AG20443 (cell line): ENCODE measurements around the gene TMEM213.

Source experiments
- DNase-seq: peaks from one replicate; pipeline ENCODE4 v3.0.0; 2012; ENCODE audit warnings: low spot score, mixed read lengths

Gene TMEM213

DNA sequence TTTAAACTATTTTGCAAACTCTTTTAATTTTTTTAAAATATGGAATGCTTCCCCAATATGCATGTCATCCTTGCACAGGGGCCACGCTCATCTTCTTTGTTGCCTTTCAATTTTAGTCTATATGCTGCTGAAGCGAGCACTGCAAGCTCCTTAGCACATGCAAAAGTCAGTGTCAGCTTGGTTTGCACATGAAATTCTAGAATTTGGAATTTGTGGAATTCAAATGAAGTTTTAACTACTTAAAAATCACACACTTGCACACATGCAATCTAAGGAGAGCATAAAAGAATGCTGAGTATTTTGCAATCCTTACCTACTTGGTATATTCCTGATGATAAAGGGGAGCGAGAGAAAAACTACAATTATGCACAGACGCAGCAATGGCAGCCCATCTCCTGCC, 78.5 kb downstream of the TMEM213 start:
- no peak for DNase-seq

DNA sequence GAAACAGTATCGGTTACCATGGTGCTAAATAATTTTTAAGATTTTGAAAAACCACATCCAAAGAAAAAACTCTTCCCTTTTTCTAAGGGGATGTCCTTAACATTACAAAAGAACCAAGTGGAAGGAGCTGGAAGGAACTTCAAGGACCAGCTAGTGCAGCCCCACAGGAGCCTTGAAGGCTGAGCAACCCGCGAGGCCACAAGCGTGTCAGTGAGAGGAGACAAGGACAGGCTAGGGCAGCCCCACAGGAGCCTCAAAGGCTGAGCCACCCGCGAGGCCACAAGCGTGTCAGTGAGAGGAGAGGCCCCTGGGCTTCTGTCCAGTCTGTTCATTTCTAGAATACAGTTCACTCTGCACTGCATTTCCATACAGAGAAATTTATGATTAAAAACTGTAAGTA, 80.3 kb downstream of the TMEM213 start:
- no peak for DNase-seq

DNA sequence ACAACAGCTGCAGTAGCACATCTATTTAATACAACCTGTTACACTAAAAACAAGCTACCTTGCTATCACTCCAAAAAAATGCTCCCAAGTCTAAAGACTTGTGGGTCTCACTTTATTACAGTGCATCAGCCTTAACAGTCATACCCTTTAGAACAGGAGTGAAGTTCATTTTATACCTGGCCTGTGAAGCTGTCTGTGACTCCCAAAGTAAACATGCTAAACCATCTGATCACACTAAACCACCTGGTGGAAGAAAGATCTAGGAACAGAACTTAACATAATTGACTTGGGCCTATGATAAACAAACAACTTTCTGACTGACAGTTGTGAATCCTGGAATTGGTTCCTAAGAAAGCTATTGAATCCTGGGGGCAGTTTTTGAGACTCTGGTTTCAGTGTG, 81.1 kb downstream of the TMEM213 start:
- DNase-seq: no peak

DNA sequence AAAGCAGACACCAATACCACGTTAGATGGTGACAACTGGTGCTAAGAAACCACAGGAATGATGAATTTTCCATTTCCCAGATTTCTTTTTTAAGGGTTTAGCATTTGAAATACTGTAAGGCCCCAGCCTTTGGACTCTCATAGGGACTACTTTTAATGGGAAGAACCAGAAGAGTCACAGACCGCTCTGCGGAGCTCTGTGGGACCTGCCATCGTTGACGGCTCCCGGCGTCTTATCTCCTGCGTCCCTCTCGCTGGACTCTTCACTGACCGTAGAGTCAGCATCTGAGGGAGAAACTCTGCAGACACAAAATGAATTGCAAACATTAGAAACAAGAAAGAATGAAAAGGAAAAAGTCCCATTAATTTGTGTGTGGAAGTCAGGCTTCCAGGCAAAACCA, 81.6 kb downstream of the TMEM213 start:
- DNase-seq: no peak

DNA sequence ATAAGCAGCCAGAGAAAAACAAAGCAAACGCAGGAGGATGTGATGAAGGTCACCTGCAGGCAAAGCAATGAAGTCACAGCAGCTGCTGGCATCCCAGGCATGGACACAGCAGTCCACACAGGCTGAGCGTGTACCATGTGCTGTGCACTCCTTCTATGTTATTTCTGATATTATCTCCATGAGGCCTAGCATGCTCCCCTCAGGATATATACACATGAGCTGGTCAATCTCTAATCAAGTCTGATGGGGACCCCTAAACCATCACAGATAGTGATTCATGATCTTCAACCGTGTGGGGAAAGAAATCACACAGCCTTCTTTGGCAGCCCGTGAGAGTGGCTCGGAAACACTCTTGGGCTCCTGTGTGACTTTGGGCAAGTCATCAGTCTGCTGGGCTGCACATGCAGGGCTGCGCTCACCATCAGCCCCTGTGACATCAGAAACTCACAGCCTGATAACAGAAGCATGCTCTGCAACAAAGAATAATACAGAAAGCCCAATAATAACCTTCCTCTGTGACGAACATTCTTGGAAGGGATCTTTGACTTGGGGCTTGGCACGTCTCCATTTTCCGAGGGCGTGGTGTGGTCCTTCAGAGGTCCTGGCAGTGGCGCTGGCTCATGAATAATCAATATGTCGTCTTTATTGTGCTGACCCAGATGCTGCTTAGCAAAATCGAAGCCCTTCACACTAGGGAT, 83.2 kb downstream of the TMEM213 start:
- peak; percentile 84 for DNase-seq

DNA sequence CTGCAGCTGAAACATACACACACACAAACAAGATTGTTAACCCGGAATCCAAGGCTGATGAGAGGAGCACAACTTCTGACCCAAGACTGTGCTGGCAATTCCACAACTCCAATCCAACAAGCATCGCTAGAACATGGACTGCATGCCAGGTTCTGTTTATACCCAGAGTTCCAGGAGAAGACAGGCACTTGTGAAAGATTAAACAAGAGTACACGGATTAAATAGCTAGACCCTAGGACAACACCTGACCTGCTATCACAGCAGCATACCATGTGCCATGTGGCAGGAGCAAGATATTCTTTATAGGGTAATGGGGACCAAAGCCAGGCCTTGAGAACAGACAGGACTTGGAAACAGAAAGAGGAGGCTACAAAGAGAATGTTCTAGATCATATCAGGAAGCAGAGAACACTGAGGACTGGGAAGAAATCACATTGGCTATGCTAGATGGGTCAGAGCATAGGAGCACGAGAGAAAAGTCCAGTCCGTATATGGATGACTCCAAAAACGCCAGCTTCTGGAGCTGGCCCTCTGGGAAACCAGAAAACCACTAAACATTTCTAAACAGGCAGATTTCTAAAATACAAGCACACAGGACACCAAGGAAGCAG, 83.9 kb downstream of the TMEM213 start:
- no peak for DNase-seq

DNA sequence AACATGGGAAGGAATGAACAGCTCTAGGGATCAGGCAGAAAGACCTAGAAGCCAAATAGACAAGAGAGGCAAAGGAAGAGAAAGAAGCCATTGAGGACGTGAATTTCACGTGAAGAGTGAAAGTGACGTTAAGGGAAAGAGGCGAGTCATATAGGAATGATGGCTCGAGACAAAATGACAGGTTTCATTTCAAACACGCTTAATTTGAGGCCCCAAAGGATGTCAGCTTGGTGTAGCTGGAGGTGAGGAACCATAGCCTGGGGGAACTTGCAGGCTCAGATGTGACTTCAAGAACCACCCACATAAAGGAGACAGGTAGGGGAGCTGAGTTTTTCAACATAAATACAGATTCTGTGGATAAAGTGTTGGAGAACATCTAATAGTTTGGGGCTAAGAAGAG, 84.5 kb downstream of the TMEM213 start:
- no peak for DNase-seq

DNA sequence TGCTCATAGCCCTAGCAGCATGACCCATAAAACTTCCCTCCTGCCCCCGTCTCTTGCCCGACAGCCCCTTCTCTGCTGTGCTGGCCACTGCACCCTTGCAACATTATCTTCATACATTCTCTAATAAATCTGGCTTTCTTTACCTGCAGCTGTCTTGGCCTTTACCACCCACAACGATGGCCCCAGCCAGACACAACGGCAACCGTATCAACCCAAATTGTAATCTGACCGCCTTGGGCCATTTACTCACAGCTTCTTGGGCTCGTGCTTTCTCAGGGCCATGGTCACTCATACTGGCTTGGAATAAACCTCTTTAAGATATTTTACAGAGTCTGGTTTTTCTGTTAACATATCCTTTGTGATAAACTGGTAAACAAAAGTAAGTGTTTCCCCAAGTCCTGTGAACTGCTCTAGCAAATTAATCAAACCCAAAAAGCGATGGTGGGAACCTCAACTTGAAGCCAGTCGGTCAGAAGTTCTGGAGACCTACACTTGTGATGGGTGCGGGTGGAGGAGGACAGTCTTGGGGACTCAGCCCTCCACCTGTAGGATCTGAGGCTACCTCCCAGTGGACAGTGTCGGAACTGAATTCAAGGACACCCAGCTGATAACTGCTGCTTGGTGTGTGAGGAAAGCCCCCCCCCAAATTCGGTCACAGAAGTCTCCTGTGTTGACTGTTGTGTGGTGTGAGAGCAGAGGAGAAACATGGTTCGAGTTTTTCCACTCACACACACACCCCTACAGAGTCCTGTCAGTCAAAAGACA, 87.8 kb downstream of the TMEM213 start:
- DNase-seq: no peak

DNA sequence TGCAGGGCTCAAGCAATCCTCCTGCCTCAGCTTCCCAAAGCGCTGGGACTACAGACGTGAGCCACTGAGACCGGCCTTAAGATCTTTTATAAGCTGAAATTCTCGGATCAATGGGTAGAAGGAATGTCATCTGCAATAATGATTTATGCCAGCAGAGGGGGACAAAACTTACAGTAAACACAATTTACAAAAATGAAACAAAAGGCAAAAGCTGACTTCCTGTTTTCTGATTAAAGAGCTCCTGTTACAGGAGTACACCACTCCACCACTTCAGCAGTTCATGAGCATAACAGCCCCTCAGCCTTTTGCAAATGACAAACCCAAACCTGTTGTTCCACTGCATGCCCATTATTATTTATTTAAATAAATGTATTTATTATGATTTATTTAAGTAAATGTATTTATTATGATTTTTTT, 88.7 kb downstream of the TMEM213 start:
- peak; percentile 65 for DNase-seq

DNA sequence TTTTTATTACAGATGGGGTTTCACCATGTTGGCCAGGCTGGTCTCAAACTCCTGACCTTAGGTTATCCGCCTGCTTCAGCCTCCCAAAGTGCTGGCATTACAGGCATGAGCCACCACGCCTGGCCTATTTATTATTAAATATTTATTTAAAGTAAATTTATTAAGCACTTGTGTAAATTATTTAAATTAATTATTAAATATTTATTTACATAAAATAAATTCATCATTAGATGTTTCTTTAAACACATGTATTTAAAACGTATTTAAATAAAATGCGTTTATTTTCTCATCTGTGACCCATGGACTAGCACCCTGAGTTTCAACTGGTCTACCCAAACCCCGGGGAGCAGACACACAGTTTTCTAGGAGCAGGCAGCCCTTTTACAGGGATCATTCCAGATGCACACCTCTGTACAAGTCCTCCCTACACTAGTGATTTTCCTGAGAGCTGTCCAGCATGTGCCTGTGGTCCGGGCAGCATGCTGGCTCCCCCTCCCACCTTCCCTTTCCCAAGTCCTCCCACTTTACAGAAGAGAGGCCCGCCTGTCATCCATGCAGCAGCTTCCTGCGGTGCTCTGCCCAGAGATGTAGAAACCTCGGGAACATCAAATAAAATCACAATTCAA, 89.4 kb downstream of the TMEM213 start:
- no peak for DNase-seq
